Epithelial cell of esophagus (primary cell): ENCODE results near the gene AKT3.

ENCODE experiments used
- DNase-seq: peaks from one replicate; pipeline ENCODE4 v3.0.0; 2010; ENCODE audit warnings: low read depth
- H3K4me3 ChIP-seq: 2 replicates; pipeline ENCODE4 v1.5.1; 2011; ENCODE audit warnings: mild to moderate bottlenecking, low read length, control low read depth
- TF ChIP-seq, protein P1 (sequence below): IDR thresholded peaks from 2 replicates; pipeline ENCODE4 v1.5.1; 2011; ENCODE audit warnings: low read depth, mild to moderate bottlenecking, low read length, control low read depth, inconsistent platforms; ENCODE audit not compliant: insufficient read depth; ENCODE audit errors: missing control alignments

Gene AKT3

DNA sequence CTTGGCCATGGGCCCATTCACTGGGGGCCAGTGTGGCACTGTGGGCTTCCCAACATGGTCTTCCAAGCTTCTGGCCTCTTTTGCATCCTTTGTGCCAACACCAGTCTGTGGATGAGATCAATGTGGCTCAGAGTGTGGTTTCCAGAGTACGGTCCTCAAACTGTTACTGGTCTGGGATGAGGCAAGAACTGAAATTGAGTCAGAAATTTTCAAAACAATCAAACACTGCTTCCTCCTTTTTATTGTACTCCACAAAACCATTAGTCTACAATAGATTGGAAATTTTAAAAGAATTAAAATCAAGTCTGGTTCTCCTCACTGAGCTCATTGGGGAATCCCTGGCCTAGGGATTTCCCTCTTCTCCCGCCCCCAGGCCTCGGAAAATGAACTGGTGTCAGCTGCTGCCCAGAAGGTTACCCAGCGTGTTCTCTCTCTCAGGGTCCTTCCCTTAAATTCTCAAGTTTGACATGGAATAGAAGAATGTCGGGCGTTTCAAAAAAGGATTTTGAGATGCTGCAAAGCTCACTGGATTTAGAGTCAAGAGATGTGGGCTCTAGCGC, 372.2 kb downstream of the AKT3 start:
- DNase-seq, result no peak
- TF ChIP-seq, protein P1, sequence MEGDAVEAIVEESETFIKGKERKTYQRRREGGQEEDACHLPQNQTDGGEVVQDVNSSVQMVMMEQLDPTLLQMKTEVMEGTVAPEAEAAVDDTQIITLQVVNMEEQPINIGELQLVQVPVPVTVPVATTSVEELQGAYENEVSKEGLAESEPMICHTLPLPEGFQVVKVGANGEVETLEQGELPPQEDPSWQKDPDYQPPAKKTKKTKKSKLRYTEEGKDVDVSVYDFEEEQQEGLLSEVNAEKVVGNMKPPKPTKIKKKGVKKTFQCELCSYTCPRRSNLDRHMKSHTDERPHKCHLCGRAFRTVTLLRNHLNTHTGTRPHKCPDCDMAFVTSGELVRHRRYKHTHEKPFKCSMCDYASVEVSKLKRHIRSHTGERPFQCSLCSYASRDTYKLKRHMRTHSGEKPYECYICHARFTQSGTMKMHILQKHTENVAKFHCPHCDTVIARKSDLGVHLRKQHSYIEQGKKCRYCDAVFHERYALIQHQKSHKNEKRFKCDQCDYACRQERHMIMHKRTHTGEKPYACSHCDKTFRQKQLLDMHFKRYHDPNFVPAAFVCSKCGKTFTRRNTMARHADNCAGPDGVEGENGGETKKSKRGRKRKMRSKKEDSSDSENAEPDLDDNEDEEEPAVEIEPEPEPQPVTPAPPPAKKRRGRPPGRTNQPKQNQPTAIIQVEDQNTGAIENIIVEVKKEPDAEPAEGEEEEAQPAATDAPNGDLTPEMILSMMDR, result no peak
- no peak overlapping the region for H3K4me3 ChIP-seq

- TF ChIP-seq, protein P1, result no peak
- H3K4me3 ChIP-seq, result no peak overlapping the region
- DNase-seq, result no peak
Observed at GRCh38 chr1:243475966-243476365, 374.1 kb downstream of the AKT3 start.

GRCh38 chr1:243474906-243475305, 375.1 kb downstream of the AKT3 start:
- no peak overlapping the region for H3K4me3 ChIP-seq
- TF ChIP-seq, protein P1, result no peak
- DNase-seq, result no peak

DNA sequence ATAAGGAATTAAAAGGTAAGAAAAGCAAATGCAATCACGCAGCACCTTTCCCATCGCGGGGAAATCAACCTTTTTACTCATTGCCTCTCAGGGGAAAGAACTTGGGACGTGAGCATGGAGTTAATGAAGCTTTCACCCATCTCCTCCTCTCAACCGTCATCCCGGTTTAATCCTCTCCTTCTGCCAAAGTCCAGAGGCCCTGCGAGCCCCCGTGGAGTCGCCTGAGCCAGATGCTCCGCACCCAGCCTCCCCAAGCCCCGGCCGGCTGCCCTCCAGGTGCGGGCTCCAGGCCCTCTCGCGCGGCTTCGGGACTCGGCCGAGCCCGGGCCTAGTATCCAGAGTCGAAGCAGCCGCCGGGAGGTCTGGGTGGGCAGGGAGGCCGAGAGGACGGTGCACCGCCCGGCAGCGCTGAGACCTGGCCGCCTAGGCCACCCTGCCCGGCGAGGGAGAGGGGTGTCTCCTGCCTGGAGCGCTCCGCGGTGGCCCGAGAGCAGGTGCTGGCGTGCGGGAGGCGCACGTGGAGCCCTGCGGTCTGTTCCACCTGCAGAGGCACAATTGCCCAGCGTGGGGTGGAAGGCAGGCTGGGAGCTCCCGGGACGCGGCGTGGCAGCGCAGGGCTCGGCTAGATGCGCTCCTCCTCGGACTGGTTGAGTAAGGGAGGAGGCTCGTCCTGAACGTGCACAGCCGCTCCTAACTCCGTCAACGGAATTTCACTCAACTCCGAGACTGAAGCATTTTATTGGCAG, 375.7 kb downstream of the AKT3 start:
- H3K4me3 ChIP-seq, result no peak overlapping the region
- TF ChIP-seq, protein P1, result no peak
- no peak for DNase-seq

DNA sequence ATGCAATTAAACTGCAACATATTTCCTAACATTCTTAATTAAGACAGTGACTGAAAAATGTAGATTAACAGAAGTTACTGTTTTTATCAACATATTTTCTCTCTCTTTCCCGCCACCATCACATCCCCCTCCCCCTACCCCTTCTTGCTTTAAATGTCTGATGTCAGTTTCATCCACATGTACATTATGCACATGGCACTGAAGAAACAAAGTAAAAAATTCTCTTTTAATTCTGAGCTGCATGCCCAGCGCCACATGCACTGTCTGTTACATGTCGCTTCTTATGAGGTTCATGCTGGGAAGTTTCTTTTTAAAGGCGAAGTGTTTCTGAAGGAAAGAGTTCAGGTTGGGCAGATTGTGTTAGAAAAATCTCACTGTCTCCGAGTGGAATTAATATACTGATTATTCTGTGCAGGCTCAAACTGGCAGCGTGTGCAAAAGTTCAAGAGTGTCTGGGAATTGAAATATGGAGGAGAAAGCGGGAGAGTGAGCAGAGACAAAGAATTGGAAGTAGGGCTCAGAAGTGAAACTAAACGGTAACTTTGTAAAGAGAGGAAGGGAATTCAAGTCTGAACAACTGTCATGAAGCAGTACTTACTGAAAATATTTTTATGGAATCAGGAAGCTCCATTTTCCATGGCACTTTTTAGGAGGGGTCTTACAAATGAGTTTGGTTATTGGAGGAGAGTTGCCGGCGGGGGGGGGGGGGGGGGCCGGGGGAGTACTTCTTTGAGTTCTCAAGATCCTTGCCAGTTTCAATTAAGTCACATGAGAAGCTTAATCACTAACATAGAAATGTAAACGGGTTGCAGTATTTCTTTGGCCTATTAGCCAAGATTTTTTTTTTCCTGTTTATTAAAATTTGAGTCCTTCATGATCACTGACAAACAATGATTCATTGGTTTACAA, 376.6 kb downstream of the AKT3 start:
- peak overlapping the region; percentile 28 for H3K4me3 ChIP-seq
- DNase-seq, result peak; percentile 34

More for the DNA sequence above, 376.6 kb downstream of the AKT3 start:
- TF ChIP-seq, protein P1, result no peak
